ENCODE measurements around the gene PRKCB. TPM values are rescaled to one million over a fixed set of nuclear protein-coding genes. Genes with fewer than 3 reads are reported as not detected.

Gene PRKCB
- total and polyA plus RNA-seq, 2 experiments from 2014 or later, result 3.7 to 16.4 TPM

DNA sequence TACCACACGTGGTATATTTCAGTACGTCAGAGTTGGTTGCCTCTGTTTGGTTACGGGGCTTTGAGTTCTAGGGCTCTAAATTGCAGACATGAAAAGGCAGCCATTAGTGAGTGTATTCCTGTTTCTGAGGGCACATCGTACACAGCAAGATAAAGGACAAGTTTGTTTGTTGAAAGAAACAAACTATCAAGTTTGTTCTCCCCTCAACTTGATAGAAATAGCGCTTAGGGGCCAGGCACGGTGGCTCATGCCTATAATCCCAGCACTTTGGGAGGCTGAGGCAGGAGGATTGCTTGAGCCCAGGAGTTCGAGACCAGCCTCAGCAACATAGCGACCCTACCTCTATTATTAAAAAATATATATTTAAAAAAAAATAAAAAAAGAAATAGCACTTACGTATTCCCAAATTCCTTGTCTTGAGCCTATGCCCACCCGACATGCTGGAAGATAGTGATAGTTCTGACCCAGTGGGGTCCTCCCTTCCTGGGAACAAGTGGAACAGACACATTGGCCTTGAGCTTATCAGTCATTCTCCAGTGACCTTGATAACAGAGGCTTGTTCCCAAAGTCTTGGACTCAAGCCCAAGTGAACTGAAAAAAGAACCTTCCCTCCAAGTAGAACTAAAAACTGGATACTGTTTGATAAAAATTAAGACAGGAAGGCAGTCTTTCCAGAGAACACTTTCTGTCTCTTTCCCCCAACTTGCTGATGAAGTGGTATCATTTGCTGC, 280.4 kb downstream of the PRKCB start:
- Mint-ChIP-seq H3K4me3 (no peak overlapping the region), H3K27ac (no peak overlapping the region), H3K9me3 (no peaks in the 10 kb centered on the region; the same call in 1 of the 3 replicates), H3K36me3 (ENCODE audit: low read depth) (peaks cover 4% of the 10 kb centered on the region; the same call in 1 of the 3 replicates), H3K4me1 (peaks cover 46% of the 10 kb centered on the region), H3K27me3 (ENCODE audit: insufficient read depth, low read depth, poor library complexity) (peaks cover 2% of the 10 kb centered on the region)
- H3K4me3 ChIP-seq, result no peak overlapping the region
- H4K20me1 ChIP-seq (replicated peaks; ENCODE audit: insufficient read depth), result no peaks in the 10 kb centered on the region
- H3K4me2 ChIP-seq, result no peak overlapping the region
- DNase-seq (ENCODE audit: low spot score) (no peak), ATAC-seq (no peak)
- H3K9me2 ChIP-seq (ENCODE audit: insufficient read depth), result no peaks in the 10 kb centered on the region
- no peak overlapping the region for H2AFZ ChIP-seq
- no peak overlapping the region for H3K27ac ChIP-seq (ENCODE audit: low read depth)
- H3K36me3 ChIP-seq (ENCODE audit: insufficient read depth), result no peaks in the 10 kb centered on the region
- H3F3A ChIP-seq (replicated peaks; ENCODE audit: low read depth), result no peaks in the 10 kb centered on the region
- H3K27me3 ChIP-seq (ENCODE audit: insufficient read depth), result no peaks in the 10 kb centered on the region
- peaks cover 38% of the 10 kb centered on the region for H3K4me1 ChIP-seq (ENCODE audit: insufficient read depth)
- no peaks in the 10 kb centered on the region for H3K79me2 ChIP-seq (replicated peaks; ENCODE audit: insufficient read depth)
- no peak for TF ChIP-seq CTCF (conservative IDR thresholded peaks at IDR 0.05; ENCODE audit: low read depth in 2 of 2)
- TF ChIP-seq ZNF331 (CRISPR knock-in tag; IDR thresholded peaks at IDR 0.05; ENCODE audit: low read depth), result no peak

DNA sequence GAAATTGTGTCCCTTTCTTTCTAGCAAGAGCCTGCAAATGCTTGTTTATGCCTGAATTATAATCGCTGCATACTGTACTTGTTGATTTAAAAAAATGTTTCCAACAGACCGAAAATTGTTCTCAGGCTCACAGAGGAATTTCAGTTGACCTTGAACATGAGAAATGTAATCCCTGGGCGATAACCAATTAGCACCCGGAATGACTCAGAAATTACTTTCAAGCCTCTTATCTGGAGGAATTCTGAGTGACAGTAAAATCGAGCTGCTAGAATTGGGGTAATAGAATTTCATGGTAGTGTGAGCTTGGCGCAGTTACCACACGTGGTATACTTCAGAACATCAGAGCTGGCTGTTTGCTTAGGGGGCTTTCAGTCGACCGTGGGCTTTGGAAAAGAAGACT, 281.2 kb downstream of the PRKCB start:
- Mint-ChIP-seq H3K27me3 (ENCODE audit: insufficient read depth, low read depth, poor library complexity) (peaks cover 2% of the 10 kb centered on the region), H3K4me1 (peaks cover 46% of the 10 kb centered on the region), H3K9me3 (no peaks in the 10 kb centered on the region; the same call in 2 of the 3 replicates), H3K36me3 (ENCODE audit: low read depth) (peaks cover 2% of the 10 kb centered on the region; the same call in 1 of the 3 replicates), H3K4me3 (no peak overlapping the region), H3K27ac (no peak overlapping the region)
- no peak for TF ChIP-seq CTCF (conservative IDR thresholded peaks at IDR 0.05; ENCODE audit: low read depth in 2 of 2)
- TF ChIP-seq EZH2phosphoT487 (IDR thresholded peaks at IDR 0.05; ENCODE audit: unreplicated experiment), result no peak
- no peak for TF ChIP-seq NANOG (IDR thresholded peaks at IDR 0.05; ENCODE audit: borderline replicate concordance)
- no peak for TF ChIP-seq EZH2 (IDR thresholded peaks at IDR 0.05; ENCODE audit: low read depth, unreplicated experiment)
- TF ChIP-seq STAT1 (IDR thresholded peaks at IDR 0.05; ENCODE audit: unreplicated experiment), result no peak
- no peak for TF ChIP-seq CREB1 (CRISPR knock-in tag; IDR thresholded peaks at IDR 0.05; ENCODE audit: low read depth)
- Histone ChIP-seq H3K27ac (ENCODE audit: low read depth) (no peak overlapping the region), H3K4me2 (0 out of 2 replicates have a peak overlapping the region, but pooled peaks have one; percentile 3), H3K79me2 (replicated peaks; ENCODE audit: insufficient read depth) (no peaks in the 10 kb centered on the region), H2AFZ (no peak overlapping the region), H3F3A (replicated peaks; ENCODE audit: low read depth) (no peaks in the 10 kb centered on the region), H3K4me1 (ENCODE audit: insufficient read depth) (peaks cover 38% of the 10 kb centered on the region), H3K4me3 (no peak overlapping the region), H4K20me1 (replicated peaks; ENCODE audit: insufficient read depth) (no peaks in the 10 kb centered on the region), H3K9me2 (ENCODE audit: insufficient read depth) (no peaks in the 10 kb centered on the region; the same call in 1 of the 2 replicates), H3K36me3 (ENCODE audit: insufficient read depth) (no peaks in the 10 kb centered on the region), H3K27me3 (ENCODE audit: insufficient read depth) (no peaks in the 10 kb centered on the region)
- no peak for ATAC-seq
- DNase-seq (ENCODE audit: low spot score), result no peak
